Peyer's patch (tissue), 4 donors: ENCODE results near the gene SREBF2.

Experiments used
- POLR2A ChIP-seq, 2 donors: fragments of 450-650 bp; IDR thresholded peaks; one replicate each; pipeline ENCODE4 v1.5.1; 2017; ENCODE audit warnings: antibody characterized with exemption in 2 of 2, mild to moderate bottlenecking in 2 of 2, moderate library complexity in 2 of 2
- TF ChIP-seq, protein P1 (sequence below), 6 experiments: fragments of 450-650 bp in 4 of 6; fragments of 200-600 bp in 2 of 6; sonication (generic) in 1 of 6; IDR thresholded peaks; one replicate each; pipeline ENCODE4 v1.5.1; 2017 to 2019; ENCODE audit warnings: antibody characterized with exemption in 6 of 6, mild to moderate bottlenecking in 3 of 6, moderate library complexity in 1 of 6

GRCh38 chr22:41799486-41800347, 33.2 kb upstream of the SREBF2 start:
- TF ChIP-seq, protein P1, sequence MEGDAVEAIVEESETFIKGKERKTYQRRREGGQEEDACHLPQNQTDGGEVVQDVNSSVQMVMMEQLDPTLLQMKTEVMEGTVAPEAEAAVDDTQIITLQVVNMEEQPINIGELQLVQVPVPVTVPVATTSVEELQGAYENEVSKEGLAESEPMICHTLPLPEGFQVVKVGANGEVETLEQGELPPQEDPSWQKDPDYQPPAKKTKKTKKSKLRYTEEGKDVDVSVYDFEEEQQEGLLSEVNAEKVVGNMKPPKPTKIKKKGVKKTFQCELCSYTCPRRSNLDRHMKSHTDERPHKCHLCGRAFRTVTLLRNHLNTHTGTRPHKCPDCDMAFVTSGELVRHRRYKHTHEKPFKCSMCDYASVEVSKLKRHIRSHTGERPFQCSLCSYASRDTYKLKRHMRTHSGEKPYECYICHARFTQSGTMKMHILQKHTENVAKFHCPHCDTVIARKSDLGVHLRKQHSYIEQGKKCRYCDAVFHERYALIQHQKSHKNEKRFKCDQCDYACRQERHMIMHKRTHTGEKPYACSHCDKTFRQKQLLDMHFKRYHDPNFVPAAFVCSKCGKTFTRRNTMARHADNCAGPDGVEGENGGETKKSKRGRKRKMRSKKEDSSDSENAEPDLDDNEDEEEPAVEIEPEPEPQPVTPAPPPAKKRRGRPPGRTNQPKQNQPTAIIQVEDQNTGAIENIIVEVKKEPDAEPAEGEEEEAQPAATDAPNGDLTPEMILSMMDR (IDR thresholded peaks at IDR 0.05) = peak in 3 of 6 experiments; percentile 10 to 18 (median 16)
- TF ChIP-seq POLR2A (IDR thresholded peaks at IDR 0.05) = no peak
